IPS-18a (cell line): ENCODE measurements around the gene TRABD.
A peak's percentile ranks its signal among the peaks of the same experiment; 100 is the strongest.
"Not testable (repeated sequence)": the region's sequence is repeated elsewhere in the genome, so short reads cannot be mapped to it uniquely, and the experiment has no call there.

ENCODE experiments used
- H3K27ac ChIP-seq: one replicate; pipeline ENCODE4 v1.5.1; 2013; ENCODE audit warnings: low read length
- H3K27me3 ChIP-seq: one replicate; pipeline ENCODE4 v1.6.1; 2013; ENCODE audit warnings: mild to moderate bottlenecking, low read length; ENCODE audit not compliant: control insufficient read depth, insufficient read depth
- H3K36me3 ChIP-seq: one replicate; pipeline ENCODE4 v1.6.1; 2013; ENCODE audit warnings: low read depth, low read length; ENCODE audit not compliant: control insufficient read depth
- H3K4me1 ChIP-seq: one replicate; pipeline ENCODE4 v1.6.1; 2013; ENCODE audit warnings: low read depth, low read length; ENCODE audit not compliant: control insufficient read depth
- H3K4me3 ChIP-seq: one replicate; pipeline ENCODE4 v1.5.1; 2013; ENCODE audit warnings: low read length
- H3K9ac ChIP-seq: one replicate; pipeline ENCODE4 v1.6.1; 2013; ENCODE audit warnings: mild to moderate bottlenecking, low read length, moderate library complexity
- H3K9me3 ChIP-seq: one replicate; pipeline ENCODE4 v1.6.1; 2013; ENCODE audit warnings: low read depth, low read length; ENCODE audit not compliant: control insufficient read depth

Gene TRABD

GRCh38 chr22:50185375-50186087 is at the start of gene TRABD:
Gene TRABD, plus strand, starts transcription at chr22:50185913. Its CDS starts 7,148 bp downstream, at chr22:50193061.
- Histone ChIP-seq H3K4me3 (peak within 1 kb of the TSS; percentile 66), H3K4me1 (no peaks in the 10 kb centered on the region), H3K27me3 (no peaks in the 10 kb centered on the region), H3K27ac (no peak within 1 kb of the TSS), H3K9me3 (no peaks in the 10 kb centered on the region), H3K36me3 (no peaks in the 10 kb centered on the region), H3K9ac (peak within 1 kb of the TSS; percentile 52)

- H3K27me3 ChIP-seq: no peaks in the 10 kb centered on the region
- H3K27ac ChIP-seq: no peak overlapping the region
- no peak overlapping the region for H3K4me3 ChIP-seq
- no peak overlapping the region for H3K9ac ChIP-seq
- H3K36me3 ChIP-seq: no peaks in the 10 kb centered on the region
- no peaks in the 10 kb centered on the region for H3K4me1 ChIP-seq
- H3K9me3 ChIP-seq: no peaks in the 10 kb centered on the region
Measured at GRCh38 chr22:50136581-50137015, 49.1 kb upstream of the TRABD start.

GRCh38 chr22:50137277-50137676 is 48.4 kb upstream of the TRABD start:
- not testable (repeated sequence) for H3K9me3 ChIP-seq, H3K9ac ChIP-seq, H3K4me3 ChIP-seq, H3K27ac ChIP-seq, H3K36me3 ChIP-seq, H3K4me1 ChIP-seq, H3K27me3 ChIP-seq

GRCh38 chr22:50138041-50138440 is 47.7 kb upstream of the TRABD start:
- Histone ChIP-seq H3K9me3 (no peaks in the 10 kb centered on the region), H3K4me3 (no peak overlapping the region), H3K4me1 (no peaks in the 10 kb centered on the region), H3K9ac (no peak overlapping the region), H3K27ac (no peak overlapping the region), H3K36me3 (no peaks in the 10 kb centered on the region), H3K27me3 (no peaks in the 10 kb centered on the region)

GRCh38 chr22:50138988-50139387 is 46.7 kb upstream of the TRABD start:
- H3K9ac ChIP-seq: no peak overlapping the region
- H3K9me3 ChIP-seq: no peaks in the 10 kb centered on the region
- no peaks in the 10 kb centered on the region for H3K4me1 ChIP-seq
- no peaks in the 10 kb centered on the region for H3K36me3 ChIP-seq
- H3K27ac ChIP-seq: no peak overlapping the region
- H3K27me3 ChIP-seq: no peaks in the 10 kb centered on the region
- no peak overlapping the region for H3K4me3 ChIP-seq

GRCh38 chr22:50139843-50140415 is 45.8 kb upstream of the TRABD start:
- H3K27ac ChIP-seq: no peak overlapping the region
- H3K4me1 ChIP-seq: no peaks in the 10 kb centered on the region
- no peak overlapping the region for H3K4me3 ChIP-seq
- no peak overlapping the region for H3K9ac ChIP-seq
- H3K36me3 ChIP-seq: no peaks in the 10 kb centered on the region
- no peaks in the 10 kb centered on the region for H3K9me3 ChIP-seq
- no peaks in the 10 kb centered on the region for H3K27me3 ChIP-seq

GRCh38 chr22:50140615-50141014 is 45.1 kb upstream of the TRABD start:
- Histone ChIP-seq H3K36me3 (no peaks in the 10 kb centered on the region), H3K9ac (no peak overlapping the region), H3K4me3 (no peak overlapping the region), H3K4me1 (no peaks in the 10 kb centered on the region), H3K9me3 (no peaks in the 10 kb centered on the region), H3K27ac (no peak overlapping the region), H3K27me3 (no peaks in the 10 kb centered on the region)

GRCh38 chr22:50141462-50141861 is 44.3 kb upstream of the TRABD start:
- Histone ChIP-seq H3K27ac (no peak overlapping the region), H3K9me3 (no peaks in the 10 kb centered on the region), H3K9ac (no peak overlapping the region), H3K27me3 (no peaks in the 10 kb centered on the region), H3K4me1 (no peaks in the 10 kb centered on the region), H3K36me3 (no peaks in the 10 kb centered on the region), H3K4me3 (no peak overlapping the region)

GRCh38 chr22:50141891-50142363 is 43.8 kb upstream of the TRABD start:
- Histone ChIP-seq H3K36me3 (no peaks in the 10 kb centered on the region), H3K4me3 (no peak overlapping the region), H3K27me3 (no peaks in the 10 kb centered on the region), H3K9ac (no peak overlapping the region), H3K4me1 (no peaks in the 10 kb centered on the region), H3K9me3 (no peaks in the 10 kb centered on the region), H3K27ac (no peak overlapping the region)

- Histone ChIP-seq H3K27ac (no peak overlapping the region), H3K4me1 (no peaks in the 10 kb centered on the region), H3K9me3 (no peaks in the 10 kb centered on the region), H3K36me3 (no peaks in the 10 kb centered on the region), H3K27me3 (no peaks in the 10 kb centered on the region), H3K4me3 (no peak overlapping the region), H3K9ac (no peak overlapping the region)
Measured at GRCh38 chr22:50143096-50143495, 42.6 kb upstream of the TRABD start.

GRCh38 chr22:50144005-50144614 is 41.6 kb upstream of the TRABD start:
- Histone ChIP-seq H3K9ac (no peak overlapping the region), H3K27ac (no peak overlapping the region), H3K4me1 (no peaks in the 10 kb centered on the region), H3K4me3 (no peak overlapping the region), H3K27me3 (no peaks in the 10 kb centered on the region), H3K9me3 (no peaks in the 10 kb centered on the region), H3K36me3 (no peaks in the 10 kb centered on the region)
